NK-92 treated with Interleukin-12 subunit alpha and Interleukin-12 subunit beta, amount 100 ng/mL, for 24 hours (cell line): ENCODE data around the gene CD8B2.
"Not testable (repeated sequence)": the region's sequence is repeated elsewhere in the genome, so short reads cannot be mapped to it uniquely, and the experiment has no call there.

Experiments
- DNase-seq: peaks from one replicate; lab custom pipeline; 2025; lab: John Stamatoyannopoulos, UW

The CD8B2 gene

DNA sequence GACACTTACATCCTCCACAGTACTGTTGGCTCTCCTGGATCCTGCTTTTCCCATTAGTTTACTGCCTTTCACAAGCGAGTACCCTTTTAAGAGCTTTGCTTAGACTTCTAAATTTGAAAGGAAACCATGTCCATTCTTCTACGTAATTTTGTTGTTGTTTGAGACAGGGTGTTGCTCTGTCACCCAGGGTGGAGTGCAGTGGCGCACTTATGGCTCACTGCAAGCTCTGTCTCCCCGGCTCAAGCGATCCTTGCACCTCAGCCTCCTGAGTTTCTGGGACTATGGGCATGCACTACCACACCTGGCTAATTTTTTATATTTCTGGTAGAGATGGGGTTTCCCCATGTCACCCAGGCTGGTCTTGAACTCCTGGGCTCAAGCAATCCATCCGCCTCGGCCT lies 24.8 kb downstream of the CD8B2 start:
- DNase-seq, result not testable (repeated sequence)

GRCh38 chr2:106513391-106513790 lies 26.2 kb downstream of the CD8B2 start:
- not testable (repeated sequence) for DNase-seq

GRCh38 chr2:106514827-106515226 lies 27.7 kb downstream of the CD8B2 start:
- not testable (repeated sequence) for DNase-seq

GRCh38 chr2:106516436-106516835 lies 29.3 kb downstream of the CD8B2 start:
- no peak for DNase-seq

DNA sequence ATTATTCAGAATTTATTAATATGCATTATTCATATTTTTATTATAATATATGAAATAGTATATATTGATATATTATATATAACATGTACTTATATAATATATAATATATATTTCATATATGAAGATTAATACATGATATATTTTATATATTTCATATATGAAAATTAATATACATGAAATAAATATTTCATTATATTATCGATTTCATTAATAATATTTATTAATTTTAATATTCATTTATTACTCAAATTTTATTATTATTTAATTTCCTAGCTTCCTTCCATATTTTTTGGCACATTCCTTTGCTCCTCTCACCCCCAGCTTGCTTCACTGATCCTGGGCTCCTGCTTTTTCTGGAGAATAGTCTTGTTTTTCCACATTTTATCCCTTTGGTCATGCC lies 29.7 kb downstream of the CD8B2 start:
- DNase-seq, result no peak

DNA sequence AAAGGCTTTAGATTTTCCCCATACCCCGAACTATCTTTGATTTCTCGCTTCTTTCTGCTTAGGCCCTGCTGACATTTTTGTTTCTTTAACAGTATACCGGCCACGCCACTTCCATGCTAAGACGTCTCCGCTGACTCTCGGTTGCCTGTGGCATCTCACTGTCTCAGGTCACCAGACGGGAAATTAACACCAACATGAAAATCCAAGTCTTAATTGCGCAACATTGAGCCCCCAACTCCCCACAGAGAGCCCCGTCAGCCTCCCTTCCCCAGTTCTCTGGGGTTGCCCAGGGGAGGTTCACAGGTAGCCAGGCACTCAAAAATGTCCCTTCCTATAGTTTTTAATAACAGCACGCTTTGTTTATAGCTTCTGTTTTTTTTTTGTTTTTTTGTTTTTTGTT lies 30.2 kb downstream of the CD8B2 start:
- no peak for DNase-seq

DNA sequence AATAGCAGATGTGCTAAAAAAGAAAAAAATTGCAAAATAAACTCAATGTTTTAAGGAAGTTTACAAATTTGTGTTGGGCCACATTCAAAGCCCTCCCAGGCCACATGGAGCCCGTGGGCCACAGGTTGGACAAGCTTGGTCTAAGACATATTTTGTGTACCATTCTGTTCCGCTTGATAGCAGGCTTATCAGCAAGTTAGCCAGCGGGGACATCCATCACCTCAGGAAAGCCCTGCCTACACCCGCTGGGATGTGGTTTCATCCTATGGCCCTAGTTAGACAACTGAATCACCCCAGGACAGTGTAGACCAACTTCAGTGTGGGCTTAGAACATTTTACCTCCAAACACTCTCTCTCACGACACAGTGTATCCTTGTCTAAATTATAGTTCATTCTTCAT lies 32.6 kb downstream of the CD8B2 start:
- DNase-seq, result no peak

GRCh38 chr2:106521016-106521415 lies 33.9 kb downstream of the CD8B2 start:
- no peak for DNase-seq

DNA sequence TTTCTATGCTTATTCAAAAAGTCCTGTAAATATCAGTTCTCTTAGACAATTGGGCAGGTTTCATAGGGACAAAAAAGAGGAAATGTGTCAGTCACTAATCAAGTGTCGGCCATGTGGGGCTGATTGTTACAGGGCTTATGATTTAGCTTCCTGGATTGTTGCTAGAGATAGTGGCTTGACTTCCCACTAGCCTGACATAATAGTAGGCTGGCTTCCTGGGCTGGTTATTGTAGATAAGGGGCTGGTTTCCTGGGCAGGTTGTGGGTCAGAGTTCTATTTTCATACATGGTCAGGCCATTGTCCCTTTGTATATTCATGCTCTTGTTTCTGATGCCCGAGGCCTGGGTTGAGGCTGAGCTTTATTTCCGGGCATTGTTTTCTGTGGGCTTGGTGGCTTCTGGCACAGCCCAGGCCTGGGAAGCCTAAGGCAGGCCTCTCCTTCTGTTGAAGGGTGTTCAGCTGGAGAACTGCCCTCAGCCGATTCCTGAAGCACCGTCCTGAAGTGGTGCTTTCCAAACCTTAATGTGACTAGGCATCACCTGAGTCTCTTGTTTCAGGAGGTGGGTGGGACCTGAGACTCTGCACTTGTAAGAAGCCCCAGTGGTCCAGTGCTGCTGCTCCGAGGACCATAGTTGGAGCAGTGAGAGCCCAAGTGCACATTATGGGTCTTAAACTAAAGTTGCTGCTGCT lies 37.0 kb downstream of the CD8B2 start:
- DNase-seq, result no peak

- DNase-seq, result no peak
Observed at GRCh38 chr2:106530866-106531265, 43.7 kb downstream of the CD8B2 start.

GRCh38 chr2:106531676-106532214 lies 44.6 kb downstream of the CD8B2 start:
- no peak for DNase-seq

DNA sequence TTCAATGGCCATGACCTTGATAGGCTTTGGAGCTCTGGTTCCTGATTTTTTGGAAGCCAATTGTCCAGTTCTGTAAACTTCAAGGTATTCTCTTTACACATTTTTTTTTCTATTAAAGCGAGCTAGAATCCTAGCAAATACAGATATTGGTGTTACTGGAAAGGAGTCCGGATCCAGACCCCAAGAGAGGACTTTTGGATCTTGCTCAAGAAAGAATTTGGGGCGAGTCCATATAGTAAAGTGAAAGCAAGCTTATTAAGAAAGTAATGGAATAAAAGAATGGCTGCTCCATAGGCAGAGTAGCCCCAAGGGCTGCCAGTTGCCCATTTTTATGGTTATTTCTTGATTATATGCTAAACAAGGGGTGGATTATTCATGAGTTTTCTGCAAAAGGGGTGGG lies 45.1 kb downstream of the CD8B2 start:
- no peak for DNase-seq

DNA sequence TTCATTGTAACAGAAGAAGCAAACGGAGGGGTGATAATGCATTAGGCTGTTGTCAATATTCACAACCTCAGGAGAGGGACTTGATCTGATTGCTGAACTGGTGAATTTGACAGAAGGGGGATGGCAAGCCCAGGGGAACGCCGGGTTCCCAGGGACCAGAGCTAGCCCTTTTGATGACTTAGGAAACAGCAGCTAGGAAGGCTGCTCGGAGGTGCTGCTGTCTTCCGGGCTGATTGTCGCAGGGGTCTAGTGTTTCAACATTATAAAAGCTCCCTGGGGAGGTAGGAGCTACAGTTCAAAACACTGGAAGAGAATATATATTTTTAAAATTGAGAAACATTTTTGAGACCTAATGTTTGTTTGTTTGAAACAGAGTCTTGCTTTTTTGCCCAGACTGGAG lies 47.3 kb downstream of the CD8B2 start:
- no peak for DNase-seq

DNA sequence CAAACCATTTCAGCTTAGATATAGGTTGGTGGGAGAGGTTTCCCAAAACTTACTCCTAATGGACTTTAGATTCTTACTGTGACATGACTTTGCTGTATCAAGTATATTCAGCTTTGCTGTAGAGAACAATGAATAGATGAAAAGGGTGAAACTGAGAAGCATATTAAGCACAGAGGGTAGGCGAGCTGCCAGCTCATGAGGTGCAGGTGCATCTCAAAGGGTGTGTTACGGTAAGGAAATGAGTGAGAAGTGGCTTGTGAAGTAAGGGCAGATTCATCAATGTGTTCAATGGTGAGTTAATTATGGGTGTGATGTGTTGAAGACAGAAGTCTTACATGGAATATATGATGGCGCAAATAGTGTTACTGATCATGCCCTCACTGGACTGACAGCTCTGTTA lies 49.3 kb downstream of the CD8B2 start:
- no peak for DNase-seq

- no peak for DNase-seq
Observed at GRCh38 chr2:106537047-106537446, 49.9 kb downstream of the CD8B2 start.

GRCh38 chr2:106537791-106538191 lies 50.6 kb downstream of the CD8B2 start:
- DNase-seq, result no peak

- DNase-seq, result no peak
Observed at GRCh38 chr2:106540886-106541285, 53.7 kb downstream of the CD8B2 start.

DNA sequence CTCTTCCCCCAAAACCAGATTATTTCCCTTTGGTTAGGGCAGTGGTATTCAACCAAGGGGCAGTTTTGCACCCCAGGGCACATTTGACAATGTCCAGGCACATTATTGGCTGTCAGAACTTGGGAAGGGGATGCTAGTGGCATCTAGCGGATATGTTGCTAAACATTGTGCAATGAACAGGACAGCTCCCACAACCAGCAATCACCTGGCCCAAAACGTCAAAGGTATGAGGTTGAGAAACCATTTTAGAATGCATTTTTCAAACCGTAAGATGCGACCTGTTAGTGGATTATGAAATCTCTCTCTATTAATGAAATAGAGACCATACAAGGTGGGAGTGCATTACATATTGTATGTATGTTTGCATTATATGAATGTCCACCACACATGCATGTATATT lies 54.2 kb downstream of the CD8B2 start:
- DNase-seq, result no peak

DNA sequence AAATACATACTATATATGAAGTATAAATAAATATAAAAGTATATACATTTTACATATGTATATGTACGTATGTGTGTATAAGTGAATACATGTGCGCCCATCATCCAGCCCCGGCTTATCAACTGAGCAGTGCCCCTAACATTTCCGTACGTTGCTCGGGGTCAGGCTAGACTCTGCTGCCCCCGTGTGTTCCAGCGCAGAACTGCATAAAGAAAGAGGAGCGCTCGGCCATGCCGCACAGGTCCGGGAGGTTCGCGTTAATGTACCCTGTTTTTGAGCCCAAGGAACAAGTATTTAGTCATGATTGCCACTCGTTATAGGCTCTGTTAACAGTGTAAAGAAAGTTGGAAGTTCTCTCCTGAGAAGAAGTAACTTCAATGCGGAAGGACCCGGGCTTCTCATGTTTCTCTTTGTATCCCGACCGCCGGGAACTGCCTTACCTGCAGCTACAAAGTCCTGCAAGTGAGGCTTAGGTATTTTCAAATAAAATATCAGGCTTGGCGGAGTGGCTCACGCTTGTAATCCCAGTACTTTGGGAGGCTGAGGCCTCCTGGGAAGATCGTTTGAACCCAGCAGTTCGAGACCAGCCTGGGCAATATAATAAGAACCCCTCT lies 55.7 kb downstream of the CD8B2 start:
- DNase-seq, result peak; percentile 5

DNA sequence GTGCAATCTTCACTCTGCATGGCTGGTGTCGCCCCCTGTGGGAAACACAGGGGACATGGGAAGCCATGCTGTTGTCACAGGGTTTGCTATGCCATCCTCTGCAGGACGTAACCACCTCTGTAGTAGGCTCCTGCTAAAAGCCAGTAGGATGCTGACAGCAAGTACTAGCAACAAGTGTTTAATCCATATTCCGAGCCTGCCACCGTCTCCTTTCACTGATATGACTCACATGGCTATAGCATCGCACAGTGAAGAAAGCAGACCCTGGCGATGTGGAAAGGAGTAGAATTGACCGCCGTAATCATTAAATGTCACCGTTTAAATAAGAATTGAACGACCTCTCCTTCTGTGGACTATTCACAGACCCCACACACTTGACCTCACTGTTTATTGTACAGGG lies 57.8 kb downstream of the CD8B2 start:
- DNase-seq, result no peak

- DNase-seq, result no peak
Observed at GRCh38 chr2:106546391-106546990, 59.3 kb downstream of the CD8B2 start.

DNA sequence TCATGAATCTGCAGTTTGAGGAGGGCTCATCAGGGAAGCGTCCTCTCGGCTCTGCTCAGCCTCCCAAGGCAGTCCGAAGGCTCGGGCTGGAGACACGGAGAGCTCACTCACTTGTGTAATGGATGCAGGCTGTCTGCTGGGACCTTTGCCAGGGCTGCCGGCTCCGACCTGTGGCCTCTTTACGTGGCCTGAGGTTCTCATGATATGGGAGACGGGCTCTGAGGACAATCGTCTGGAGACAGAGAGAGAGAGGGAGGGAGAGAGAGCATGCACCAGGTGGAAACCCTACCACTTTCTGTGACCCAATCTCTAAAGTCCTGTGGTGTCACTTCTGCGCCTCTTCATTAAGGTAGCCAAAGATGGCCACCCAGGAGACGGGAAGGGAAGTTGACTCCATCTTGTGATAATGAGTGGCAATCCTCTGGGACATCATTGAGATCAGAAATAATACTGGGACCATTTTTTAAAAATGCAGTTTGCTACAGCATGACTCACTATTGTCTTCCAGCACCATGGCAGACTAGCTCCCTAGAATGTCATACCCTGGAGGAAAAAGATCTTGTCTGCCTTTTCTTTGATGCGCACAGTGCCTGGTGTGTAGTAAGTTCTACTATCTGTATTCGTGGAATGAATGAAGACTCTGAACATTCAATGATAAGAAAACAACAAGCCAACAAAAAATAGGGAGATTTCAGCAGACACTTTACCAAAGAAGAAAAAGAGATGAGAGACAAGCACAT lies 60.2 kb downstream of the CD8B2 start:
- no peak for DNase-seq
